Endothelial cell of umbilical vein (primary cell): ENCODE measurements around the gene PTPRH. TPM values are rescaled to one million over a fixed set of nuclear protein-coding genes. Genes with fewer than 3 reads are reported as not detected.

Experiments
- BruUV-seq: library from RNA; stranded (reverse); fragments of 400-500 nt; replicated peaks from 2 replicates; lab custom pipeline; 2021; lab: Mats Ljungman, UMichigan
- CTCF ChIA-PET: fragments of 300-600, 350-600 bp; sonication (Branson Sonifier 250); formaldehyde crosslinking; loops from one replicate; lab custom pipeline; 2021; ENCODE audit warnings: antibody characterized with exemption, inconsistent platforms; lab: Charles Lee
- POLR2A ChIA-PET: fragments of 300-600, 350-600 bp; sonication (Branson Sonifier 250); formaldehyde crosslinking; loops from one replicate; lab custom pipeline; 2021; ENCODE audit warnings: antibody characterized with exemption, inconsistent platforms; lab: Charles Lee
- DNase-seq: peaks from one replicate; pipeline ENCODE4 v3.0.0-alpha.2; 2011; ENCODE audit warnings: low read depth, low spot score
- FAIRE-seq: peaks from 2 replicates; lab custom pipeline; 2011; peaks lifted over from hg19 to GRCh38; lab: Jason Lieb, UNC
- H2AFZ ChIP-seq: 2 replicates; pipeline ENCODE4 v1.6.0; 2012; ENCODE audit warnings: low read depth, low read length, control low read depth, inconsistent platforms
- H3K27ac ChIP-seq: 2 replicates; pipeline ENCODE4 v1.5.1; 2011; ENCODE audit warnings: low read depth, mild to moderate bottlenecking, control low read depth, low read length, moderate library complexity; ENCODE audit not compliant: insufficient read depth
- H3K27me3 ChIP-seq, 2 experiments: 2 replicates each; pipeline versions ENCODE4 v1.6.0 to v1.6.1; 2011; ENCODE audit warnings: low read length in 2 of 2, mixed read lengths in 1 of 2; ENCODE audit not compliant: control insufficient read depth in 2 of 2, insufficient read depth in 2 of 2
- H3K36me3 ChIP-seq, 2 experiments: 2 replicates in 1 of 2; 3 replicates in 1 of 2; pipeline ENCODE4 v1.5.1; 2011; ENCODE audit warnings: low read length in 2 of 2, mild to moderate bottlenecking in 1 of 2, moderate library complexity in 1 of 2; ENCODE audit not compliant: control insufficient read depth in 2 of 2, insufficient read depth in 2 of 2; ENCODE audit errors: extremely low read depth in 1 of 2
- H3K4me1 ChIP-seq: 3 replicates; pipeline ENCODE4 v1.5.1; 2011; ENCODE audit warnings: mild to moderate bottlenecking, low read length; ENCODE audit not compliant: control insufficient read depth, insufficient read depth; ENCODE audit errors: extremely low read depth
- H3K4me2 ChIP-seq: 2 replicates; pipeline ENCODE4 v1.6.1; 2011; ENCODE audit warnings: low read length, control low read depth, mixed read lengths; ENCODE audit not compliant: insufficient read depth
- H3K4me3 ChIP-seq, 3 experiments: fragments of 200-600 bp in 1 of 3; sonication (generic), shearing (Covaris generic) in 1 of 3; replicated peaks in 1 of 3; 2 replicates each; pipeline ENCODE4 v1.5.1; 2011 to 2016; ENCODE audit warnings: control low read depth in 3 of 3, low read length in 3 of 3, mild to moderate bottlenecking in 2 of 3, inconsistent platforms in 1 of 3, low read depth in 1 of 3, moderate library complexity in 1 of 3; ENCODE audit not compliant: insufficient read depth in 1 of 3
- H3K79me2 ChIP-seq: 2 replicates; pipeline ENCODE4 v1.6.0; 2012; ENCODE audit warnings: low read length, inconsistent platforms; ENCODE audit not compliant: control insufficient read depth, insufficient read depth
- H3K9ac ChIP-seq: replicated peaks from 2 replicates; pipeline ENCODE3; 2011; ENCODE audit warnings: low read length, control low read depth; ENCODE audit not compliant: insufficient read depth; ENCODE audit errors: extremely low read depth
- H3K9me1 ChIP-seq: replicated peaks from 3 replicates; pipeline ENCODE4 v1.6.0; 2011; ENCODE audit warnings: mild to moderate bottlenecking, low read length; ENCODE audit not compliant: control insufficient read depth, insufficient read depth; ENCODE audit errors: extremely low read depth
- H3K9me3 ChIP-seq: replicated peaks from 2 replicates; pipeline ENCODE4 v1.5.1; 2012; ENCODE audit warnings: low read length, inconsistent platforms; ENCODE audit not compliant: control insufficient read depth, insufficient read depth
- H4K20me1 ChIP-seq: replicated peaks from 2 replicates; pipeline ENCODE3; 2011; ENCODE audit warnings: mild to moderate bottlenecking, low read length; ENCODE audit not compliant: control insufficient read depth, insufficient read depth; ENCODE audit errors: extremely low read depth
- CTCF ChIP-seq, 2 donors: IDR thresholded peaks; 1 replicate in 1 of 2; 2 replicates in 1 of 2; pipeline ENCODE4 v1.5.1; 2011; ENCODE audit warnings: low read length in 2 of 2, mild to moderate bottlenecking in 2 of 2, moderate library complexity in 2 of 2, control low read depth in 1 of 2, inconsistent platforms in 1 of 2, low read depth in 1 of 2; ENCODE audit not compliant: insufficient read depth in 1 of 2; ENCODE audit errors: extremely low read depth in 1 of 2
- EZH2 ChIP-seq: IDR thresholded peaks from 2 replicates; pipeline ENCODE4 v1.6.1; 2012; ENCODE audit warnings: borderline replicate concordance, low read depth, mild to moderate bottlenecking, moderate library complexity, low read length, inconsistent platforms; ENCODE audit not compliant: severe bottlenecking
- FOS ChIP-seq: IDR thresholded peaks from 2 replicates; pipeline ENCODE4 v1.6.1; 2011; ENCODE audit warnings: mild to moderate bottlenecking, low read length, moderate library complexity, borderline replicate concordance; ENCODE audit not compliant: insufficient read depth
- GATA2 ChIP-seq: IDR thresholded peaks from 2 replicates; pipeline ENCODE4 v1.7.0; 2011; ENCODE audit warnings: low read depth, mild to moderate bottlenecking, moderate library complexity, mixed read lengths, low read length; ENCODE audit not compliant: insufficient read length, insufficient read depth
- JUN ChIP-seq: IDR thresholded peaks from 2 replicates; pipeline ENCODE4 v1.6.1; 2011; ENCODE audit warnings: borderline replicate concordance, low read depth; ENCODE audit not compliant: insufficient read length, insufficient read depth
- MAX ChIP-seq: IDR thresholded peaks from 2 replicates; pipeline ENCODE4 v1.6.1; 2011; ENCODE audit not compliant: insufficient read depth, insufficient read length
- MYC ChIP-seq: IDR thresholded peaks from one replicate; pipeline ENCODE4 v1.6.1; 2011; ENCODE audit warnings: mild to moderate bottlenecking, low read depth, low read length
- POLR2A ChIP-seq: IDR thresholded peaks from 2 replicates; pipeline ENCODE4 v1.6.1; 2012; ENCODE audit warnings: low read depth, mild to moderate bottlenecking, control low read depth, low read length
- POLR2AphosphoS5 ChIP-seq: IDR thresholded peaks from 2 replicates; pipeline ENCODE4 v1.6.1; 2012; ENCODE audit warnings: low read depth, mild to moderate bottlenecking, control low read depth, low read length, moderate library complexity; ENCODE audit not compliant: insufficient read depth
- dilution Hi-C: fragments of 300-500 bp; cut with MboI; formaldehyde crosslinking; loops from one replicate; pipeline ENCODE4 v1.15.0; 2019; ENCODE audit warnings: low sequenced_read_pairs; ENCODE audit not compliant: extremely low pct_ligation_motif_present
- intact Hi-C: fragments of 100-400 bp; cut with micrococcal nuclease; formaldehyde crosslinking; loops from one replicate; pipeline ENCODE4 v1.10.0; 2022
- polyA plus RNA-seq, 4 experiments: library from polyadenylated mRNA; depleted of rRNA in 3 of 4; stranded (reverse) in 3 of 4; unstranded in 1 of 4; fragments of >200 nt; gene quantifications; 2 replicates each; pipeline versions ENCODE4 v1.2.1 to v1.2.3, GENCODE V29; 2011 to 2012; ENCODE audit warnings: missing spikeins in 1 of 4
- total RNA-seq: library from RNA; stranded (reverse); gene quantifications from 2 replicates; pipeline ENCODE4 v1.2.3, GENCODE V29; 2021

PTPRH gene
- total and polyA plus RNA-seq, 2 donors (not counting 3 experiments of a cell fraction or from before 2014, with no cell fraction given): 0.14 to 1.00 TPM

GRCh38 chr19:55137915-55138314 is 71.4 kb downstream of the PTPRH start:
- H3K4me1 ChIP-seq: no peaks in the 10 kb centered on the region
- TF ChIP-seq FOS: no peak
- no peak for TF ChIP-seq CTCF (IDR thresholded peaks at IDR 0.05; ENCODE audit: extremely low read depth in 1 of 2, insufficient read depth in 1 of 2, low read depth in 1 of 2, low read length in 2 of 2)
- TF ChIP-seq MAX: no peak
- no peak for TF ChIP-seq GATA2
- no peak for TF ChIP-seq POLR2AphosphoS5
- TF ChIP-seq POLR2A: no peak
- no peak for TF ChIP-seq MYC
- no peak for TF ChIP-seq JUN
- no peak for TF ChIP-seq EZH2
- H3K36me3 ChIP-seq: no peaks in the 10 kb centered on the region
- H3K9me3 ChIP-seq: no peaks in the 10 kb centered on the region
- H4K20me1 ChIP-seq: no peaks in the 10 kb centered on the region
- FAIRE-seq: no peak
- dilution Hi-C loops (no loop called here), intact Hi-C loops (loop anchor here (10.0 kb wide), 1 partner anchor 463 kb away; no protein-coding TSS in a partner anchor)
- no peaks in the 10 kb centered on the region for H3K27me3 ChIP-seq
- no peaks in the 10 kb centered on the region for H3K79me2 ChIP-seq
- H3K9ac ChIP-seq: no peak overlapping the region
- H3K27ac ChIP-seq: no peak overlapping the region
- no peaks in the 10 kb centered on the region for H3K9me1 ChIP-seq
- ChIA-PET CTCF (no interaction called here), POLR2A (no interaction called here)
- no peak for DNase-seq
- no peak overlapping the region for H2AFZ ChIP-seq
- BruUV-seq: no TSS peak
- no peak overlapping the region for H3K4me3 ChIP-seq
- no peak overlapping the region for H3K4me2 ChIP-seq
